Right lung (tissue), 5 donors: ENCODE measurements around the gene HOXD11. TPM values are rescaled to one million over a fixed set of nuclear protein-coding genes. Genes with fewer than 3 reads are reported as not detected.

Experiments
- DNase-seq, 2 donors: peaks; one replicate each; pipeline ENCODE4 v3.0.0-alpha.2; 2013
- polyA plus RNA-seq, 5 donors: library from polyadenylated mRNA; unstranded; fragments of 120-200 nt; gene quantifications; one replicate each; pipeline versions ENCODE4 v1.2.1 to v1.2.3, GENCODE V29; 2013; ENCODE audit warnings: inconsistent platforms in 1 of 5, low replicate concordance in 1 of 5; ENCODE audit not compliant: insufficient read length in 5 of 5, insufficient read depth in 1 of 5

Gene HOXD11
- polyA plus RNA-seq, 5 donors: 0.28 TPM; not detected in 4

DNA sequence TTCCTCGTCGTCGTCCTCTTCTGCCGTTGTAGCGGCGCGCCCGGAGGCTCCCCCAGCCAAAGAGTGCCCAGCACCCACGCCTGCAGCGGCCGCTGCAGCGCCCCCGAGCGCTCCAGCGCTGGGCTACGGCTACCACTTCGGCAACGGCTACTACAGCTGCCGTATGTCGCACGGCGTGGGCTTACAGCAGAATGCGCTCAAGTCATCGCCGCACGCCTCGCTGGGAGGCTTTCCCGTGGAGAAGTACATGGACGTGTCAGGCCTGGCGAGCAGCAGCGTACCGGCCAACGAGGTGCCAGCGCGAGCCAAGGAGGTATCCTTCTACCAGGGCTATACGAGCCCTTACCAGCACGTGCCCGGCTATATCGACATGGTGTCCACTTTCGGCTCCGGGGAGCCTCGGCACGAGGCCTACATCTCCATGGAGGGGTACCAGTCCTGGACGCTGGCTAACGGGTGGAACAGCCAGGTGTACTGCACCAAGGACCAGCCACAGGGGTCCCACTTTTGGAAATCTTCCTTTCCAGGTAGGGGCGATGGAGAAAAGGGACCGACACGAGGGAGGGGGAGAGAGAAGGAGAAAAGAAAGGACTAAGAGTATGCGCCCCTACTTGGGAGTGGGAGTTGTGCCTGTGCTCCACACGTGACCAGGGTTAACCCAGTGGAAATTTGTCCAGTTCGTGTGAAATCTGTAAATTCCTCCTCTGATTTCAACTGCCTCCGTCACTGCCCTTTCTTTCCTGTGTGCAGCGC lies 13.8 kb upstream of the HOXD11 start:
- no peak for DNase-seq

DNA sequence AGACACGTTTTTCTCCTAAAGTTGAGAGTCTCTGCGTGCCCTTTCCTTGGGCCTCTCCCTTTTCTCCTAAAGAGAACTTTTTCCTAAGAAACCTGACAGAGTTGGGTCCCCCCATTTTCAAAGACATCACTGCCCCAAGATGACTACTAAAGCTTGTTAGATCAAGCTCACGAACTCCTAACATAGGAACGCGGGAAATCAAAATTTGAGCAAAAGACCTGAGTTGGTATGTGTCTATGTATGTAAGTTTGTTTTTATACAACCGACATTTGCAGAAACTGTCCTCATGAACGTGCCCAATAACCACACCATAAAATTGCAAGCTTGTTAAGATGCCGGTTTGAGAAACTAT lies 13.2 kb upstream of the HOXD11 start:
- no peak for DNase-seq

DNA sequence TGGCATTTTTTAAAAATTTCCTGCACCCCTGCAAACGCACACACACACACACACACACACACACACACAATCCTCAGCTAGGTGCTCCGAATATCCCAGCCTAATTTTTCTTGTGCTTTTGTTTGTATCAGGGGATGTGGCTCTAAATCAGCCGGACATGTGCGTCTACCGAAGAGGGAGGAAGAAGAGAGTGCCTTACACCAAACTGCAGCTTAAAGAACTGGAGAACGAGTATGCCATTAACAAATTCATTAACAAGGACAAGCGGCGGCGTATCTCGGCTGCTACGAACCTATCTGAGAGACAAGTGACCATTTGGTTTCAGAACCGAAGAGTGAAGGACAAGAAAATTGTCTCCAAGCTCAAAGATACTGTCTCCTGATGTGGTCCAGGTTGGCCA lies 12.7 kb upstream of the HOXD11 start:
- DNase-seq: no peak

DNA sequence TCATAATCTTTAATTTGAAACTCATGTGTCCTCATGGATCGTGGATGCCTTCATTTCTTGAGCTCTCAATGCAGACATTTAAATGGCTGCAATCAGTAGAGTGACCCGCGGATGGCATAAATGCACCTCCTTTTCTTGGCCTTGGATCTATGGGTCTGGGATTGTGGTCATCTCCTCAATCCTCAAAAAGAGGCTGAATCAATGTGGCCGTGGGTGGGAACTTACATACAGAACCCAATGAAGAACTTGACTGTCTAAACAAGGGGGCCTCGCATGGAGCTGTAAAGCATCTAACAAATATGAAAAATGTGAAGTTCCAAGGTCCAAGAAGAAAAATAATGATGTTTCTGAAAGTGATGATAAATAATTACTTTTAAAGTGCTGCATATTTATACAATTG lies 11.7 kb upstream of the HOXD11 start:
- DNase-seq: no peak

DNA sequence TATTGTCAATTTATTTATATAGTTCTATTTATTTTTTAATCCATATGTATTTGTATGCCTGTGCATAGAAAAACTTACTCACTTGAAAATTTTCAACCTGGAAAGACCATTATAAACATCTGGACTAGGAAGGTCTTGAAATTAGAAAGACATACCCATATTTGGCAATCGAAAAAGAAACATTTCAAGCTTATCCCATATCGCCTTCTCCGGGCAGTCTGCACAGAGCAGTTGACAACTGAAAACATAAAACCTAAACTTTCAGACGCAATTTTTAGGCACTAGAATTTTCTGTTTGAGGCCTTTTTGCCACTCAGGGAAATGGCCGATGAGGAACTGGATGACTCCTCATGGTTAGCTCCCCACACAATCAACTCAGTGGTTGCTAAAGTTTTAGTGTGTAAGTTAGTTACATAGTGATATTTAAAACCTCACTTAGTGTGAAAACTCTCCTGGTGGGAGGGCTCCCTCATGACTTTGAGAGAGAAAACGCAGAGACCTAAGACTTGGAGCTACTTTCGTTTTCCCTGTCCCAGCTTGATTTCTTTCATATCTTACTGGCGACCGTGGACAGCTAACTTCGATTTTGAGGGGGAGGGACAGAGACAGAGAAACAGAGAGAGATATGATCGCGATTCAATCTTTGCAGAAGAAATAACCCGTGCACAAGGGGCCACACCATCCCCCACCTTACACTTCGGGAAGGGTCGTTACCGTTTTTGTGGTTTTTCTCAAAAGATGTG lies 10.7 kb upstream of the HOXD11 start:
- no peak for DNase-seq

DNA sequence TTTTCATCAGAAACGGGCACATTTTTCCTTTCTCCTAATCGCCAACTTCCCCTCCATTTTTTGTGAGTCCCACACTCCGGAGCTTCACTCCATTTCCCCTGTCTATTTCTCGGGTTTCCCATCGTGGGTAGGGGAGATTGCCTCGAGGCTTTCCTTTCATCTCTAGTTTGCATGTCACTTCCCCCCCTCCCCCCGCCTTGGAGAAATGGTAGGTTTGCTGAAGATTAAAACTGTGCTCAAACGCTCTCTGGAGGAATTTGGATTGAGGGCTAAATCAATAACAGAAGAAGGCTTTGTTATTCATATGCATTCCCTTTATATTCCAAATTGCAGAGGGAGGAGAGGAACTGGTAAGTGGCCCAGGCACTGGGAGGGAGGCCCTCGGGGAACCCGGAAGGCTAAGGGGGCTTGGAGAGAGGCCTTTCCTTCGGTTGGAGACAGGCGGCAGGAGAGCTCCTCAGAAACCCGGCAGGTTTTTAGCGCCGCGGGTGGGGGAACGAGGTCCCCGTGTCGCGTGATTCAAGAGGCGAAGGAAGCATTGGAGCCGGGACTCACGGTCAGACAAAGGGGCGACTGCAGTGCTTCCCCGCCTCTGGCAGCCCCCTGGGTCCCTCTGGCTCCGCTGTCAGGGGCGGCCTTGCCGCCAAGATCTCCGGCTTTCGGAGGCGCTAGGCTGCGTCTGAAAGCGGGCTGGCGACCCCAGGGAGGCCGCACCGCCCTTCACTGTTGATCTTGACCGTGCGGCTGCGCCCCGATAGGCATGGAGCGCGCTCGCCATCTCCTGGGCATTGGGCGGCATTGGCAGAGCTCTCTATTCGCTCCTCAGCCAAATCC lies 9.9 kb upstream of the HOXD11 start:
- DNase-seq: peak in 1 of 2 donors; percentile 66

DNA sequence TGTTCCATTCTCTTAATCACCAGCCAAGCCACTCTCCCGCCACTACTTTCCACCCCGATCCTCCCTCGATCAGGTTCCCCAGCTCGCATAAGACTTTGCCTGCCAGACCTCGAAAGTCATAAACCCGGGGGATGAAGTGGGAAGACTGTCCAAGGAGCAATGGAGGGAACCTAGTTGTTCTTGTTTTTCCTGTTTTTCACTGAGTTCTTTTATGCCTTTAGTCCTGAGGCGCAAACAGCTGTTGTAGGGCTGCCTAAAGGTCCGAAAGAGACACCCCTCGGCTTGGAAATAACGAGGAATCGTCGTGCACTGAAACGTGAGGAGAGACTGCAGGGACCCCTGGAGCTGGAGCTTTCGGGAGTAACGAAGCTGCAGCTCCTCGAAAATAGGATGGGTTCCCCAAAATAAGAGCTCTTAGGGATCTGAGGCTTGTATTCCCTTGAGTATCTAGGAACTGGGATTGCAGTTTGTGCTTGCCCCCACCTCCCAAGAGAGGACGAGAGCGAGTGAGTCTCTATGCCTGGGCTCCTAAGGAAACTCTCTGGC lies 9.2 kb upstream of the HOXD11 start:
- DNase-seq: no peak

DNA sequence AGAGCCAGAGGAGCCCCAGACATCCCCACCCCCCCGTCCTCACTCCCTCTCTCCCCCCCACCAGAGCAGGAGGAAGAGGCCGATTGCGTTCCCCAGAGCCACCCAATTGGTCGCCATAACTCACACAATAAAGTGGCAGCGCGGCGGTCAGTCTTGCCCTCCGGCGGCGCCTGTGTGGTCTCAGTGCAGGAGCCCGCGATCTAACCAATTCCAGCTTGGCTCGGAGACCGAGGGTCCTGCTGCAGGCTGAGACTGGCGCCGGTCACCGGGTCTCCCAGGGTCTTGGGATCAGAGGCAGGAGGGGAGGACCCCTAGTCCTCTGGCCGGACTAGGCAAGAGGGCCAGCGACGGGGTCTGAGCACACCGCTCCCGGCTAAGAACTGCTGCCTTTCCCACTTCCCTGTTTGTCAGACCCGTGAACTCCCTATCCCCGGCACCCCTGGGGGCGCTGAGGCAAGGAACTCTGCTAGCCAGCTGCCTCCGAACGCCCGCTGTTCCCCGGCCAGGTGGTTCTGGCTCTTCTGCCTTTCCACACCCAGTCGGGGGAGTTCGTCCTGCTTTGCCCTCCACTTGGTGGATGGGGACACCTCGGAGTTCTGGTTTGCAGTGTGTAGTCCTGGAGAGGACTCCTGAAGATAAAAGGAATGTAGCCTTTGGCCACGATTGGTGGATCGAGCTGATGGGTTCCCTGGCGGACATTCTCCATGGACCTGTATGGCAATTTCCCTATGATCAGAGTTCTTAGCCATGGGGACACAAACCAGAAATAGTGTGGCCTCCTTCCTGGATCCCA lies 8.5 kb upstream of the HOXD11 start:
- DNase-seq: no peak

DNA sequence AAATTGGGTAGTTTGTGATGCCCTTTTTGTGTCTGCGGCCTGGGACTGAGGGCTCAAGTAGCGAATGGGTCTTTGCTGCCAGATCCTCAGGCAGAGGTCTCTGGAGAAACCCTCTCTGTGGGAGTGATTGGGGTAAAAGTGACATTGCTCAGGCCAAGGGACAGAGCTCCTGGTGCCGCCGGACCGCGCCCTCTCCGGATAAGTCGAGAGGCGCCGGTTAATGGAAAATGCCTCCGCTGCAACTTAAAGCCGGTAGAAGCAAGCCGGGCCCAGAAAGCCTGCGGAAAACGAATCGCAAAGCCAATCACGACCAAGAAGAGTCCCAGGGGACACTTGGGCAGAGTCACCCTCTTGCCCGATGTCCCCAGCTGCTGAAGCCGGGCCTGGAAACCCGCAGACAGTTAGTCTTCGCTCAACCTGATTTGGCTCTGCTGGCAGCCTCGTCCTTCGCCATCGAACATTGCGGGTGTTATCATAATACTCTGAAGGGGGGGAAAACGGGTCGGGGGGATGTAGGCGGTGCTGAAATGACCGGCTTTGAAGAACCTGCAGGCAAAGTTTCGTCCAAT lies 7.8 kb upstream of the HOXD11 start:
- DNase-seq: no peak

DNA sequence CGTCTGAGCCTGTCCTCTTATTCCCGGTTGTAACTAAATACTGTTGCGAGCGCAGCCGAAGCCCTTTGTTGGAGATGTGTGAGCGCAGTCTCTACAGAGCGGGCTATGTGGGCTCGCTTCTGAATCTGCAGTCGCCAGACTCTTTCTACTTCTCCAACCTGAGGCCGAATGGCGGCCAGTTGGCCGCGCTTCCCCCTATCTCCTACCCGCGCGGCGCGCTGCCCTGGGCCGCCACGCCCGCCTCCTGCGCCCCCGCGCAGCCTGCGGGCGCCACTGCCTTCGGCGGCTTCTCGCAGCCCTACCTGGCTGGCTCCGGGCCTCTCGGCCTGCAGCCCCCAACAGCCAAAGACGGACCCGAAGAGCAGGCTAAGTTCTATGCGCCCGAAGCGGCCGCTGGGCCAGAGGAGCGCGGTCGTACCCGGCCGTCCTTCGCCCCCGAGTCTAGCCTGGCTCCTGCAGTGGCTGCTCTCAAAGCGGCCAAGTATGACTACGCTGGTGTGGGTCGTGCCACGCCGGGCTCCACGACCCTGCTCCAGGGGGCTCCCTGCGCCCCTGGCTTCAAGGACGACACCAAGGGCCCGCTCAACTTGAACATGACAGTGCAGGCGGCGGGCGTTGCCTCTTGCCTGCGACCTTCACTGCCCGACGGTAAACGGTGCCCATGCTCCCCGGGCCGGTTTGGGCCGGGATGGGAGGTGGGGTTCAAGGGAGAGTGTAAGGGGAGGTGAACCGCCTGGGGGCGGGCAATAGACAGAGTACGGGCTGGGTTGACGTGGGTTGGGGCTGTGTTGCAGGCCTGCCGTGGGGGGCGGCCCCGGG lies 7.1 kb upstream of the HOXD11 start, which contains the start of gene HOXD12:
Gene HOXD12, plus strand, starts transcription at position 68 of the 819 bp plus-strand sequence. Its CDS starts 7 bp downstream, at position 75.
- no peak for DNase-seq

DNA sequence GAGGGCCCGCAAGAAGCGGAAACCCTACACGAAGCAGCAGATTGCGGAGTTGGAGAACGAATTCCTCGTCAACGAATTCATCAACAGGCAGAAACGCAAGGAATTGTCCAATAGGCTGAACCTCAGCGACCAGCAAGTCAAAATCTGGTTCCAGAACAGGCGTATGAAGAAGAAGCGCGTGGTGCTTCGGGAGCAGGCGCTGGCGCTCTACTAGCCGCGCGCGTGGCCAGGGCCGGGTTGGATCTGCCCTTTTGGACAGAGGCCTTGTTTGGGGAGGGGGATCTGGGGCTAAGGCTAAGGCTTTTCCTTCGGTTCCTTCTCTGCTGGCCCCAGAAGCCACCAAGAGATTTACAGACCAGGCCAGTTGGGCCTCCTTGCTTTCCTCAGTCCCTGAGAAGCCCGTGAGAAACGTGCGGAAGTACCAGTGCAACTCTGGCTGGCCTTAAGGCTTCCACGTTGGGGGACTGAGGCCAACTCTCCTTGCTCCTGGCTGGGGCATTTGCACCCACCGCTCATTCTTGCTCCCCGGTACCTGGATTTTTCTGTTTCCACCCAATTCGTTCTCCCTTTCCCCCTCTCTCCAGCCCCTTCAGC lies 6.4 kb upstream of the HOXD11 start:
- no peak for DNase-seq

DNA sequence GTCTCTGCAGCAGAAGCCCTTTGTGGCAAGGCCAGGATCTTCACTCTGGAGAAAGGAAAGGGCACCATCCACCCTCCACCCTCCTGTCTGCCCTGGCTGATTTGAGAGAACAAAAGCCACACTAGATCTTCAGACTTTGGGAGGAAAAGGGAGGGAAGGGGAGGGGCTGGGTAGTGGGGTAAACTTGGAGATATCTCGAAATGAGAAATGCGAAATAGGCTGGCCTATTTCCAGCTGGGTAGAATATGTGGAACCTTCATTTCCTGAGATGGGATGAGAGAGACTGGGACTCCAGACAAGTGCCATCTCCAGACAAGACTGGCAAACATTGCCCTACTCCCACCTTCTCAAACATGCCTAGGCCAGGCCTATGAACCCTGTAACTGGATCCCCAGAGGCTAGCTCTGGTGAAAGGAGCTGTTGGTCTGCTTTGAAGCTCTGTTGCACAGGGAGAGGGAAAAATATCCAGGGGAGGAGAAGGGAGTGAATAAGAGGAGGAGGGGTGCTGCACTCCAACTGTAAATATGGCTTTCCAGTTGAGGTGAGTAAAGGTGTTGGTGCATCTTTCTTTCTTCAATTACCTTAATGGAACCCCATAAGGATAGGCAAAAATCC lies 5.8 kb upstream of the HOXD11 start:
- no peak for DNase-seq

DNA sequence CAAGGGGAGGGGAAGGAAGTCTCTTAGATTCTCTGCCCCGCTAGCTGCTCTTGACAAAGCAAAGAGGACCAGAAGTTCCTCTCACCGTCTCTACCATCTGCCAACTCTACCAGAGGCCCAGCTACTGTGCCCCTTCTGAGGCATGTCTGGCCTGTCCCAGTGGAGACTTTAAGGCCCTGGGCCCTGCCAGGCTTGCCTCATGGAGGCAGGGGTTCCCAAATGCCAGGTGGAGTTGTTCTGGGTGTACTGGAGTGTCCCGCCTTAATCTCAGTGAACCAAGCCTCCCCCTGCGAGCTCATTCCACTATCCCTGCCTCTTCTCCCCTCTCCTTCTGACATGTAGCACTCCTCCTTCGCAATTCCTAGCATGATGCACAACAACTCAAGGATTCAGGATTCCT lies 5.2 kb upstream of the HOXD11 start:
- DNase-seq: no peak

DNA sequence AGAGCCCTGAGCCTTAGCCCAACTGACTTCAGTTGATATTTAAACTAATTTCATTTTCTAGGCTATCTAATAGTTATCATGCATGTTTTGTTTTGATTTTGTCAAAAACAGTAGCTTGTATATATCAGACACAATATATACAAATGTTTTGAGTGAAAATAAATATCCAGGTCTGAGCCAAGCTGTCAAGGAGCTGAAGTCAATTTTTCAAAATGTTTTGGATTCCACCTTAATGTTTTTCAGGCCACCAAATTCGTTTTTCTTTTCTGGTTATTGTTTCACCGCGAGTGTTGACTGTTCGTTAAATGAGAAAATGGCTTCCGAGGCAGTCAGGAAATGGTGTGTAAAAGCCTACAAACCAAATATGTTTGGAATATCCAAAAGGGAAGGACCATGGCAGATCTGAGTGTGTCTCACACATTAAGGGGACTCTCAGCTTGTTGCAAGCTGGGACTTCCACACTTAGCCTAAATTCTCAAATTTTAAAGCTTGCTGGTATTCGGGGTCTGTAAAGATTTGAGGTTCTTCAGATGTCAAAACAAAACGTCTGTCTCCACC lies 4.7 kb upstream of the HOXD11 start:
- no peak for DNase-seq

DNA sequence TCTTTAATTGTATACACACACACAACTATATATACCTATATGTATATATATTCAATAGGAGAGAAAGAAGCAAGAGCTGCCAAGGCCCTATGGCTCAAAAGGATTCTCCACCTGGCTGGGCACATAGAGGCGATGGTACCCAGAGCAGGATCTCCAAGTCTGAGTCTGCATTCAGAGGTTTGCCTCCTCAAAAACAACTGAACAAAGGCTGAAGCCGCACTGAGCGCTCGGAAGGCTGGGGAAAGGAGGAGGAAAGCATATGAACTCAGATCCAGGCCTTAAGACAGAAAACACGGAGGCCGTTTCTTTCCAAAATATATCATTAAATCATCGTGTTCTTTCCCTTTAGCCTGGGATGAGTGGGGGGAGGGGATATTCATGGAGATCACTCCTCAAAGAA lies 3.9 kb upstream of the HOXD11 start:
- no peak for DNase-seq

DNA sequence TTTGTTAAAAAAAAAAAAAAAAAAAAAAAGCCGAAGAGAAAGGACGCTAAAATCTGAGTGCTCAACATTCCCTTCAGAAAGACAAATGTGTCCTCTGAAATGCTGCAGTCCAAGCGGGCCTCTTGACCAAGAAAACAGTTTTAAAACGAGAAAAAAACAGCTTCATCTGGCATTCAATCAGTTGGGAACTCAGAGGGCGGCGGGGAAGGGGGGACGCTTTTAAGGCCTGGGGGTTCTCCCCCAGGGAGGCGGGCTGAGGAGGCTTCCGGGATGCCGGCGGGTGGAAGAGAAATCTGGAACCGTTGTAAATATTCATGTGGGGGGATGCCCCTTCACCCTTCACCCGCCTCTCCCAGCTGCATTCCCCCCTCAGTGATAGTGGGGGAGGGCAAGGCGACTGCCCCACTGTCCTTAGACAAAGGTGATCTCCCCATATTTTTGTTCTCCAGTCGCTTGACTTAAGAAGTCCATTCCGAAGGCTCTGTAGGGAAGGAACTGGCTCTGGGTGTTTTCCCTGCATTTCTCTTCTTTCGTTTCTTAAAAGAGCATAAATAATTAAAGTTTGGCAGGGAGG lies 3.3 kb upstream of the HOXD11 start:
- DNase-seq: no peak

DNA sequence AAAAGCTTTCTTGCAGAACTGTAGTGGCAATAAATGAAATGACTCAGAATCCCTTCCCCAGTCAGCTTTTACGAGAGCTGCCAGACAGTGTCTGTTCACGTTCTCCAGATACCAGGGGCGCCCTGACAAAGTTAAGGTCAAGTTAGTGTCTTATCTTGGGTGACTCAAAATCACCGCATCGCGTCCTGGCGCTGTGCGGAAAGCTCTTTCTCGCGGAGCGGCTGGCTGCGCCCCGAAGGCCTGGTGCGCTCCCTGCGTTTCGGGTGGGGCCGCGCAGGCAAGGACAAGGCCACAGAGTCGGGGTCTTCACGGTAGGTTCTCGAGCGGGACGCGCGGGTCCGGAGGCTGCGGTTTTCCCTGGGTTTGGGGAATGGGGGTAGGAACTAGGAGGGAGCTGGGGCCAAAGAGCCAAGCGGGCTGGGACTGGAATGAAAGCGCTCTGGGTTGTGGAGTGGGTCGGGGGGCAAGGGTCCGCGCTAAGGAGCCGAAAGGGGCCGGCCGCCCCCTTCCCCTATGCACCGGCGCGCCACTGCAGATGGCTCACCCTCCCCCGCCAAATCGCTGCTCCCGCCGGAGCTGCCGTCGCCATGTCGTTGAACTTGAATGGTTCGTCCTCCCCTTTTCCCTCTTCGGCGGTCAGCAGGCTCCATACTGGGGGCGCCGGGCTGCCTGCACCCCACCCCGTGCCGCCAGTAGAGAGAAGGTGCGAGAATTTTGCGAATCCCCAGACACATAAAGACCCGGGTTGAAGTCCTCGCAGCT lies 2.6 kb upstream of the HOXD11 start:
- DNase-seq: no peak
